Left ventricle myocardium inferior (tissue), 1 donor: Measurements from ENCODE around the gene AHSG. TPM values are rescaled to one million over a fixed set of nuclear protein-coding genes. Genes with fewer than 3 reads are reported as not detected.

Experiments
- DNase-seq: peaks from one replicate; pipeline ENCODE4 v3.0.0-alpha.2; 2020
- H3K27ac ChIP-seq: fragments of 200-600 bp; replicated peaks from 2 replicates; pipeline ENCODE4 v1.8.0; 2021
- H3K27me3 ChIP-seq: fragments of 200-600 bp; 2 replicates; pipeline ENCODE4 v1.8.0; 2021; ENCODE audit warnings: low read depth
- H3K36me3 ChIP-seq: fragments of 200-600 bp; 2 replicates; pipeline ENCODE4 v1.8.0; 2021
- H3K4me1 ChIP-seq: fragments of 200-600 bp; 2 replicates; pipeline ENCODE4 v1.8.0; 2021
- H3K4me3 ChIP-seq: fragments of 200-600 bp; 2 replicates; pipeline ENCODE4 v1.8.0; 2021; ENCODE audit warnings: mild to moderate bottlenecking, moderate library complexity
- H3K9me3 ChIP-seq: fragments of 200-600 bp; replicated peaks from 2 replicates; pipeline ENCODE4 v1.8.0; 2021
- CTCF ChIP-seq: fragments of 200-600 bp; IDR thresholded peaks from 2 replicates; pipeline ENCODE4 v1.8.0; 2021; ENCODE audit warnings: antibody characterized with exemption, mild to moderate bottlenecking, borderline replicate concordance
- intact Hi-C: fragments of 100-400 bp; cut with micrococcal nuclease; formaldehyde crosslinking; loops from one replicate; pipeline ENCODE4 v1.11.0; 2022
- total RNA-seq: library from RNA; stranded (reverse); fragmentation: NEBNext Ultra II Directional; extraction: Animal tissue kit (Norgen Biotek cat#: 25700); gene quantifications from one replicate; pipeline ENCODE4 v1.2.1, GENCODE V29; 2021
- donor health status: DM: no; HTN: yes; CAD: no; lungs with severe emphysema.

AHSG gene
- total RNA-seq, 1 donor from 2014 or later, result not detected

- Histone ChIP-seq H3K27ac (no peak overlapping the region), H3K4me1 (no peaks in the 10 kb centered on the region), H3K9me3 (no peaks in the 10 kb centered on the region), H3K27me3 (peaks cover 45% of the 10 kb centered on the region), H3K36me3 (no peaks in the 10 kb centered on the region), H3K4me3 (no peak overlapping the region)
- TF ChIP-seq CTCF, result no peak
- intact Hi-C loops, result no loop called here
- DNase-seq, result no peak
Observed at GRCh38 chr3:186663361-186664118, 50.7 kb downstream of the AHSG start.

GRCh38 chr3:186664119-186664495 is 51.2 kb downstream of the AHSG start:
- intact Hi-C loops, result no loop called here
- Histone ChIP-seq H3K4me1 (no peaks in the 10 kb centered on the region), H3K27me3 (peaks cover 50% of the 10 kb centered on the region), H3K36me3 (no peaks in the 10 kb centered on the region), H3K9me3 (no peaks in the 10 kb centered on the region), H3K4me3 (no peak overlapping the region), H3K27ac (no peak overlapping the region)
- no peak for DNase-seq
- no peak for TF ChIP-seq CTCF

GRCh38 chr3:186664506-186664905 is 51.6 kb downstream of the AHSG start:
- H3K9me3 ChIP-seq, result no peaks in the 10 kb centered on the region
- peaks cover 50% of the 10 kb centered on the region for H3K27me3 ChIP-seq
- DNase-seq, result no peak
- no peak for TF ChIP-seq CTCF
- H3K36me3 ChIP-seq, result no peaks in the 10 kb centered on the region
- H3K27ac ChIP-seq, result no peak overlapping the region
- no peaks in the 10 kb centered on the region for H3K4me1 ChIP-seq
- intact Hi-C loops, result no loop called here
- H3K4me3 ChIP-seq, result no peak overlapping the region

- Histone ChIP-seq H3K36me3 (no peaks in the 10 kb centered on the region), H3K4me3 (no peak within 1 kb of the TSS), H3K4me1 (no peaks in the 10 kb centered on the region), H3K9me3 (no peaks in the 10 kb centered on the region), H3K27ac (no peak within 1 kb of the TSS), H3K27me3 (peaks cover 50% of the 10 kb centered on the region)
- intact Hi-C loops, result no loop called here
- no peak for DNase-seq
- no peak for TF ChIP-seq CTCF
Observed at GRCh38 chr3:186665625-186666188, 52.8 kb downstream of the AHSG start, which contains the start of gene HRG. Gene HRG (plus strand): TSS chr3:186666014. CDS start chr3:186666032, 18 bp downstream.

- Histone ChIP-seq H3K27ac (no peak overlapping the region), H3K4me1 (no peaks in the 10 kb centered on the region), H3K36me3 (no peaks in the 10 kb centered on the region), H3K9me3 (no peaks in the 10 kb centered on the region), H3K27me3 (peaks cover 59% of the 10 kb centered on the region), H3K4me3 (no peak overlapping the region)
- intact Hi-C loops, result no loop called here
- DNase-seq, result no peak
- no peak for TF ChIP-seq CTCF
Observed at GRCh38 chr3:186668426-186668825, 55.6 kb downstream of the AHSG start.
